Measurements from ENCODE around the gene LGALS7.

LGALS7 gene

GRCh38 chr19:38725469-38726283 is 47.6 kb downstream of the LGALS7 start:
- DNase-seq: no peak

GRCh38 chr19:38723990-38724854 is 49.1 kb downstream of the LGALS7 start:
- DNase-seq: no peak

- DNase-seq: no peak
Measured at GRCh38 chr19:38723606-38723965, 49.7 kb downstream of the LGALS7 start.

- no peak for DNase-seq
Measured at GRCh38 chr19:38722947-38723605, 50.2 kb downstream of the LGALS7 start.

- DNase-seq: no peak
Measured at GRCh38 chr19:38721979-38722773, 51.1 kb downstream of the LGALS7 start.

GRCh38 chr19:38721496-38721895 is 51.8 kb downstream of the LGALS7 start:
- no peak for DNase-seq
